Tibial nerve (tissue), 3 donors: ENCODE data around the gene ZNF646.

ENCODE experiments used
- POLR2A ChIP-seq, 2 donors: fragments of 450-650 bp; IDR thresholded peaks; one replicate each; pipeline ENCODE4 v1.6.1; 2017; ENCODE audit warnings: antibody characterized with exemption in 2 of 2, mild to moderate bottlenecking in 2 of 2, moderate library complexity in 2 of 2
- TF ChIP-seq, protein P1 (sequence below), 5 experiments: fragments of 200-600 bp in 3 of 5; fragments of 450-650 bp in 2 of 5; sonication (generic) in 3 of 5; IDR thresholded peaks; one replicate each; pipeline ENCODE4 v1.5.1; 2016 to 2019; ENCODE audit warnings: antibody characterized with exemption in 5 of 5, mild to moderate bottlenecking in 3 of 5, moderate library complexity in 2 of 5

DNA sequence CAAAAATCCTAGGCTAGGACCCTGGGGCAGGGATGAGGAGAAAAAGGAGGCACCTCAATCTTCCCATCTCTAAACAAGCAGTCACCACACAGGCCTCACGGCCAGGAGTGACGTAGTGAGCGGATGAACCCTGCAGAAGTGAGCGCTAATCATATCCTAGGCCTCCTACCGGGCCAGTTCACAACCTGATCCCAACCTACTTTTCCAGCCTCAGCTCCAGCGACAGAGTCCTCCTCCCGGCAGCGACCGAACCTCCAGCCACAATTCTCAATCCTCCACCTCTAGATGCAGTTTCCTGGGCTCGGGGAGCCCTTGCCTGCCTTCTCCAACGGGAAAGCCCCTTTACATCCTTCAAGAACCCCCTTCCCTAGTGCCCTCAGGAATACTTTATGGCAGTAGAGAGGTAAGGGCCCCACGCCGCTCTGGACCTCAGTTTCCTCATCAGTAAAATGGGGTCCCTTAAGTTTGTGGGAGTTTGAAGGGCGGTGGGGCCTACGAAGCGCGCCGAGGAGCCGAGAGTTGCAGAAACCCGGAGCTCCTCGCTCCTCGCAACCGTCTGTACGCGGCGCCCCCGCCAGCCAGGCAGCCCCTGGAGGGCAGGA lies 1.6 kb upstream of the ZNF646 start:
- TF ChIP-seq POLR2A (IDR thresholded peaks at IDR 0.05) = no peak
- TF ChIP-seq, protein P1, sequence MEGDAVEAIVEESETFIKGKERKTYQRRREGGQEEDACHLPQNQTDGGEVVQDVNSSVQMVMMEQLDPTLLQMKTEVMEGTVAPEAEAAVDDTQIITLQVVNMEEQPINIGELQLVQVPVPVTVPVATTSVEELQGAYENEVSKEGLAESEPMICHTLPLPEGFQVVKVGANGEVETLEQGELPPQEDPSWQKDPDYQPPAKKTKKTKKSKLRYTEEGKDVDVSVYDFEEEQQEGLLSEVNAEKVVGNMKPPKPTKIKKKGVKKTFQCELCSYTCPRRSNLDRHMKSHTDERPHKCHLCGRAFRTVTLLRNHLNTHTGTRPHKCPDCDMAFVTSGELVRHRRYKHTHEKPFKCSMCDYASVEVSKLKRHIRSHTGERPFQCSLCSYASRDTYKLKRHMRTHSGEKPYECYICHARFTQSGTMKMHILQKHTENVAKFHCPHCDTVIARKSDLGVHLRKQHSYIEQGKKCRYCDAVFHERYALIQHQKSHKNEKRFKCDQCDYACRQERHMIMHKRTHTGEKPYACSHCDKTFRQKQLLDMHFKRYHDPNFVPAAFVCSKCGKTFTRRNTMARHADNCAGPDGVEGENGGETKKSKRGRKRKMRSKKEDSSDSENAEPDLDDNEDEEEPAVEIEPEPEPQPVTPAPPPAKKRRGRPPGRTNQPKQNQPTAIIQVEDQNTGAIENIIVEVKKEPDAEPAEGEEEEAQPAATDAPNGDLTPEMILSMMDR (IDR thresholded peaks at IDR 0.05) = no peak
